Activated gamma-delta T cell (primary cell): ENCODE measurements around the gene PARD3B.

Source experiments
- DNase-seq: peaks from one replicate; lab custom pipeline; 2025; lab: John Stamatoyannopoulos, UW

Gene PARD3B

GRCh38 chr2:204696124-204696523 lies 150.8 kb downstream of the PARD3B start:
- DNase-seq: no peak

DNA sequence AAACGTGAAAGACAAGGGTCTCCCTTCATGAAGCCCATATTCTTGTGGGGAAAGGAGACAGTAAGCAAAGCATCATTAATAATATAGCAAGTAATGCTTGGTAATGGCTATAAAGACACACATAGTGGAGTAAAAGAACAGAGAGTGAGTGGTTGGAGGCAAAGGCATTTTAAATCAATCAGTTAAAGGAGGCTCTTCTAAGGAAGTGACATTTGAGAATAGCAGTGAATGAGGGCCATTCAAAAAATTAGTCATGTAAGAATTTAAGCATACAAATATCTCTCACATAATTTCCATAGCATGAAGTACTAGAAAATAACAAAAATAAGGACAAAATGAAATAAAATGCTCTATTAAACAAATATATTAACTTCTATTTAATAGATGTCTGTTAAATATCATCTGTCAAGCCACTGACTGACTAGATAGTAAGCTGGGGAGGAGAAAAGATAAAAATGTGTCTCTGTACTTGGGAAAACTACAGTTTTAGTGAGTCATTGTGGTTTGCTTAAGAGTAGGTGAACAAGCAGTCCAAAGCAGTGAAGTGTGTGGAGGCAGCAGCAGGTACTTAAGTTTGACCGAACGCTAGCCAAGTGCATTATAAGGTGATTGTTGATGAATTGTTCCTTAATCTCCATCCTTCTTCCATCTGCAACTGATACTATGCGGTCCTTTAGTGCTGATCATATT lies 160.1 kb downstream of the PARD3B start:
- no peak for DNase-seq

DNA sequence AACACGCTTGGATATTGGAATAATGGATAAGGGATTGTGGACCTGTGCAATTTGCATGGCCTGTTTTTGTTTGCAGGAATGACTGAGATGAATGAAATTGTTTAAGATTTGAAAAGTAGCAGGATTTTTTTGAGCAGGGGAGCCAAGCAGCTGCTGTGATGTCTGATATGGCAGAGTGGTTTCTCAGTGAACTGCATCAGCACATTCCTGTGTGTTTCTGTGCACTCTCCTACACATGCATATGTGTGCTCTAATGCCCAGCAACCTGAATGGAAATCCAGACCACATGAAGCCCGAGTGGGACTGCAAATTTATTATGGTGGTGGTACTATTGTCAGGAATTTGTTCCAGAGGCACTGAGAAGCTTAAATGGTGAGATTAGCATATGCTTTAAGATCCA lies 161.7 kb downstream of the PARD3B start:
- no peak for DNase-seq

GRCh38 chr2:204713211-204713610 lies 167.9 kb downstream of the PARD3B start:
- no peak for DNase-seq

GRCh38 chr2:204715361-204715760 lies 170.1 kb downstream of the PARD3B start:
- no peak for DNase-seq

DNA sequence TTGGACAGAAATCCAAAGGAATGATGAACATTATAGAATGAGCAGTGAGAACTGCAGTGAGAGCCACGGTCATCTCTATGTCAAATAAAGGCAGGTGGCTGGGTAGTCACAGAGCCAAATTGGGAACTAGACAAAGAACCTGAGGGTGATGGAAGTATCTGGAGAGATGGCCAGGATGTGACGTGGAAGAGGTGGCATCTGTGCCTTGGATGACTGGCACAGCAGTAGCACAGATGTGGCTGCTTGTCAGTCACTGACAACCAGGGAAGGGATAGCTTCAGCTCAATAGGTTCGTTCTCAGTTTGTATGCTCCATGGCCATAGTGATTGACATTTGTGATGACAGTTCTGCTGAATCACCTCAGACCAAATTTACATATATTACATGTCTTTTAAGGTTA lies 172.3 kb downstream of the PARD3B start:
- no peak for DNase-seq

DNA sequence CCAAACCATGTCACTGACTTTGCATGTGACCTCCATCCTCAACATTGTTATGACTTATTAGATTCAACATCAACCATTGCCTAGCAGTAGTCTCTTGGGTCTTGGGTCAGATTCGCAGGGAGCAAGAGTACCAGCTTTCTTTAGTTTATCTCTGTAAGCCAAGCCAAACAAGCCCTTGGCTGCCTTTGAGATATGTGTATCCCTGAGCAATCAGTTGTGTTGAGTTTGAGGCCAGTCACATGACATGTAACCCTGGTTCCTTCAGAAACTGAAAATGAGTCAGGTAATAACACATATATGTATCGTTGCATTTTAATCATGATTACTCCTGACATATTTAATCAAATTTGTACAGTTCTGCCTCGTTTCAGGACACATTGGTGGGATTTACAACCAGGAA lies 173.3 kb downstream of the PARD3B start:
- DNase-seq: no peak

DNA sequence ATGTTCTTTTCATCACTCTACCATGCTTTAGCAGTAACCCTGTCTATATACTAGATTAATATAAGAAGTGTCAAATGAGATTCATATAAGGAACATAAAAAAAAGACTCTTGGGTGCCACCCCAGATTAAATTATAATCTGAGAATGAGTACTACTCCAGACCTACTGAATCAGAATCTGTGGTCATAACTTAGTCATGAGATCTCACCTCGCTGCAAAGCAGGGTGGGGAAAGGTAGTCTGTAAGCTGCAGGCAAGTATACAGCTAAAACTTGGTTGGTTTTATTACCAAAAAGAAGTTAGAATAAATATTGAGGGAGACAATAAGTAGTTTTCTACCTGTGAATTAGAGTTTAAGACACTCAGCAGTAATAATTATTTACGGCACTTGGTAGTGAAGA lies 175.6 kb downstream of the PARD3B start:
- DNase-seq: no peak

GRCh38 chr2:204722207-204722606 lies 176.9 kb downstream of the PARD3B start:
- no peak for DNase-seq

- DNase-seq: no peak
Measured at GRCh38 chr2:204722691-204723090, 177.4 kb downstream of the PARD3B start.

GRCh38 chr2:204725693-204726360 lies 180.6 kb downstream of the PARD3B start:
- DNase-seq: no peak

DNA sequence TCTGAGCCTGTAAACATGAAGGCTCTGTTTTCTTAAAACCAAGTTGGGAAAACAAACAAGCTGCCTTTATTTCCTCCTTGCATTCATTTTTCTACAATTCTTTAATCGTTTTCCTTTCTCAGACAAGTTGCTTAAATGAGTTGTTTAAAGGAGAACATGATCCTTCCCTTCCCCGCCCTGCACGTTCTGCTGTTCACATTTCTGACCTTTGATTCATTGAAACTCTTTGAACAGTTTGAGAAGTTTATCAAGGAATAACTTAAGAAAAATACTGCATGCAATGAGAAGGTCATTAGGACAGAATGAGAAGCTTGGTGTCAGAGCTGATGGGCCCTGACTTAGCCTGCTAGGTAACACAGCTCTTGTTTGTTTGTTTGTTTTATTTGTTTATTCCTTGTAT lies 181.6 kb downstream of the PARD3B start:
- no peak for DNase-seq

DNA sequence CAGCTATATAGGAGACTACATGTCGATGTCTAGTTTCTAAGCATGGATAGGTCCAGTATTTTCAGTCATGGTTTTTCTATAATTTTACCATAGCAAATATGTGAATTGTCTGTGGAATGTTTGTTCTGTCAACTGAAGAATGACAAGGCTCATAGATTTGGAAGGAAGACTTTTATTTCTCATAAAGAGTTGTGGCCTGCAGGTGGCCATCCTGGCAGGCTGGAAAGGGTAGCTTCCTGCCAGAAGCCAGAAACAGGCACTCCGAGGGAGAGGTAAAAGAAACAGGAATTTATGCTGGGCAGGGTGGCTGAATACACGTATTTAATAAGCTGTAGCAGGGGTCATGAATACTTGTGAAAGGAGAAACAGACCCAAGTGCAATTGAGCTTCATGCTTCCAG lies 182.1 kb downstream of the PARD3B start:
- DNase-seq: no peak

DNA sequence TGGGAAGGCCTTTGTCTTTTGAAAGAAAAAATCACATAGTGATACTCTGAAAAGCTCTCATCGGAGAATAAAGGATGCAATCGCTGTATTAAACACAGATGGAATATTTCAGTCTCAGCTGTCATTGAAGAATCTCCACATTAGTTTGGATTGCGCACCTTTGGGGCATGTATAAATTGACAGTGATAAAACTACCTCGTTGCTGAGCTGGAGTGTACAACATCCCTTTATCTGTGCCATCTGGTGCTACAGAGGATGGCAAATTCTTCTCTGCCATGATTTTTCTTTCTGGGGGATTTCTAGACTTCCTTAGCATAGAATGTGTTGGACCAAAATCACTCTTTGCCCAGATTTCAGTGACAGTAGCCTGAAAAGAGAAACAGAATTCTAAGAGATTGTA lies 185.3 kb downstream of the PARD3B start:
- no peak for DNase-seq

DNA sequence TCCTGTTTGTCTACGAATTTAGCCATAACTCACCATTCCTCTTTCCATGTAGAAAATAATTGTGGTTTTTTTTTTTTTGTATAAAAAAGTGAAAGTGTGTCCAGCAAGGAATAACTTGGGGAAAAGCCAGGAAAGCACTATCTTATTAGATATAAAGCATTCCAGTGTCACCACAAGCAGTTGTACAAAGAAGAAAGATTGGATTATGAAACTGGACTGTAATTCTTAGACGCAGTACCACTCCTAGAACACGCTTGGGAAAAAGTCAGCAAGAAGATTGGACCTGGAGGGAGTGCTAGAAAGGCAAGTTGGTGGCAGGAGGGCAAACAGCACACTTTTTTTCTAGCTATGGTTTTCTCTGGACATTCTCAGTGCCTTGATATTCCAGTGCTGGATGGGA lies 186.7 kb downstream of the PARD3B start:
- no peak for DNase-seq

GRCh38 chr2:204737296-204737695 lies 192.0 kb downstream of the PARD3B start:
- no peak for DNase-seq

DNA sequence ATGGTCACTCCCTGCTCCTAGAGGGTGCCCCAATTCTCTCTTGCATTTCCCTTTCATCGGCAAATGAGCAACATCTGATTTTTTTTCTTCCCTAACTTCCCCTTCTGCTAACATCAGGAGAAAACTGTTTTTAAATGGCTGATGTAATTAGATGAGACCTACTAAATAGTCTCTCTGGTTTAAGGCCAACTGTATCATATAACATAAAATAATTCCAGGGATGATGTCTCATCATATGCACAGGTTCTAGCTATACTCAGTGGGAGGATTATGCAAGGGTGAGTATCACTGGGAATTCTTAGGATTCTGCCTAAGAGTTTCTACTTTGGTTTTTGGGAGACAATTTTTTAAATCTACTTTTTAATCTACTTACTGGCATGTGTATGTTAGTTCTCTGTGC lies 193.4 kb downstream of the PARD3B start:
- DNase-seq: no peak

DNA sequence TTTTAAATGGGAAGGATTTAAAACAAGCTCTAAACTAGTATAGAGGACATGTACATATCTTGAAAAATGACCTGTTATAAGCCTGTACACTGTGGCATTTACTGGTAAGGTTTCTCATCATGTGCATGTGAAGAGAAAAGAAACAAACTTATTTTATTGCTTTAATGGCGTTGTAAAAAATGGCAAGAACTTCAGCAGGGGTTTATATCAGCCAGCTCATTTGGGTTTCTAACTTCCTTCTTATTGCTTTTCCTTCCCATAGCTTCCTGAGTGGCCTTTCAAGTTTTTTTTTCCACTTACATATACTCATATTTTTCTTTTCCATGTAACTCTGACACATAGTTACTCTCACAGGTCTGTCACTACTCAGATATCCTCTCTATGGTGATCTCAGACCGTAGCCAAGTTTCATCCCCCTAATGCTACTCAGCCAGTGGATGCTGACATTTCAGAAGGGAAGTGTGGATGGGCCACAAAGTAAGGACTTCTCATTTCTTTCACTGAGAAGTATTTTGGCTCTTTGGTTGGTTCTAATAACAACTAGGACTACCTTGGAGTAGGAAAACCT lies 198.2 kb downstream of the PARD3B start:
- DNase-seq: no peak

- no peak for DNase-seq
Measured at GRCh38 chr2:204744506-204744905, 199.2 kb downstream of the PARD3B start.

DNA sequence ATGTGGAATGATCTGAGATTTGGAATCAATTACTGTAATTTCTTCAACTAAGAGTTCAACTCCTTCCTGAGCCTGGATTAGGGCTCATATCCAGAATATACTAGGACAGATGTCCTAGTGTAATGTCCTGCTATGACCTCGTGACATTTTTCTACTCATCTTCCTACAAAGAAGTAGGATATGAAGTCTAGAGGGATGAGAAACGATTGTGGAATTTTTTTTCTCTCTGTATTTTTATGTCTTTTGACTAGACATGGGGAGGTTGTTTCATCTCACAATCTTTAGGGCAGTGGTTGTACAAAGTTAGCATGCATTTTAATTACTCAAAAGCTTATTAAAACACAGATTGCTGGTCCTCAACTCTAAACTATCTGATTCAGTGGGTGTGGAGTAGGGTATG lies 203.0 kb downstream of the PARD3B start:
- no peak for DNase-seq

GRCh38 chr2:204749319-204749718 lies 204.0 kb downstream of the PARD3B start:
- no peak for DNase-seq

GRCh38 chr2:204750389-204750788 lies 205.1 kb downstream of the PARD3B start:
- DNase-seq: no peak

DNA sequence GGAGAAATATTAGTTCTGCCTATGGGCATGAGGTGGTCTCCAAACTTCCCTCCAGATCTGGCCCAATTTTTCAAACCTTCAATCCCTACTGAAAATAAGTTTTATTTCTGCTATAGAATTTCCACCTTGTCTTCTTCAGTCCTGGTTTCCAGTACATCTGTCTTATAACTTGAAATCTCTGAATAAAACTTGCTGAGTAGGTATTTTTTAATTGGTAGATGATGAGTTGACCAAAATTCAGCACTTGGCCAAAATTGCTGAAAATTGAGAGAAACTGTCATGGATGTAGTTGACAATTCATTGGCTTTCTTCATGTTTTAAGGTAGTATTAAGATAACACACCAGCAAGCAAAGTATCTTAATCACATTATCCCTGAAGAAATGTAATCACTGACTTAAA lies 206.2 kb downstream of the PARD3B start:
- DNase-seq: no peak

GRCh38 chr2:204753841-204754240 lies 208.6 kb downstream of the PARD3B start:
- no peak for DNase-seq
